Muscle of leg (tissue), 11 donors: ENCODE measurements around the gene C3orf22. TPM values are rescaled to one million over a fixed set of nuclear protein-coding genes. Genes with fewer than 3 reads are reported as not detected.

Source experiments
- DNase-seq: peaks from one replicate; pipeline ENCODE4 v3.0.0; 2013
- H3K27ac ChIP-seq: one replicate; pipeline ENCODE4 v1.5.1; 2013; ENCODE audit warnings: mild to moderate bottlenecking, low read length, control low read depth
- H3K27me3 ChIP-seq: one replicate; pipeline ENCODE4 v1.6.1; 2013; ENCODE audit warnings: low read length; ENCODE audit not compliant: control insufficient read depth, insufficient read depth
- H3K36me3 ChIP-seq: one replicate; pipeline ENCODE4 v1.6.1; 2013; ENCODE audit warnings: low read length; ENCODE audit not compliant: control insufficient read depth, insufficient read depth
- H3K4me1 ChIP-seq: one replicate; pipeline ENCODE4 v1.6.1; 2013; ENCODE audit warnings: low read length; ENCODE audit not compliant: control insufficient read depth, insufficient read depth
- H3K4me3 ChIP-seq: one replicate; pipeline ENCODE4 v1.5.1; 2013; ENCODE audit warnings: low read length, control low read depth
- H3K9me3 ChIP-seq: replicated peaks from 2 replicates; pipeline ENCODE4 v1.6.1; 2013; ENCODE audit warnings: low read depth, low read length; ENCODE audit not compliant: control insufficient read depth
- WGBS: methylation state at CpG from one replicate; pipeline ENCODE4 v1.1.5; 2013; ENCODE audit warnings: missing lambda C conversion rate; ENCODE audit not compliant: insufficient coverage; 5-methylcytosine and 5-hydroxymethylcytosine counted together
- polyA plus RNA-seq, 8 donors: library from polyadenylated mRNA; unstranded; fragments of 120-200 nt; gene quantifications; one replicate each; pipeline versions ENCODE4 v1.2.1 to v1.2.3, GENCODE V29; 2013; ENCODE audit warnings: inconsistent platforms in 1 of 8, low replicate concordance in 1 of 8; ENCODE audit not compliant: insufficient read length in 8 of 8, insufficient read depth in 1 of 8
- total RNA-seq: library from RNA; stranded (reverse); fragments of 120-200 nt; gene quantifications from one replicate; pipeline ENCODE4 v1.2.4, GENCODE V29; 2013

C3orf22 gene
- total and polyA plus RNA-seq, 9 donors: 0.04 to 0.35 TPM; not detected in 7

DNA sequence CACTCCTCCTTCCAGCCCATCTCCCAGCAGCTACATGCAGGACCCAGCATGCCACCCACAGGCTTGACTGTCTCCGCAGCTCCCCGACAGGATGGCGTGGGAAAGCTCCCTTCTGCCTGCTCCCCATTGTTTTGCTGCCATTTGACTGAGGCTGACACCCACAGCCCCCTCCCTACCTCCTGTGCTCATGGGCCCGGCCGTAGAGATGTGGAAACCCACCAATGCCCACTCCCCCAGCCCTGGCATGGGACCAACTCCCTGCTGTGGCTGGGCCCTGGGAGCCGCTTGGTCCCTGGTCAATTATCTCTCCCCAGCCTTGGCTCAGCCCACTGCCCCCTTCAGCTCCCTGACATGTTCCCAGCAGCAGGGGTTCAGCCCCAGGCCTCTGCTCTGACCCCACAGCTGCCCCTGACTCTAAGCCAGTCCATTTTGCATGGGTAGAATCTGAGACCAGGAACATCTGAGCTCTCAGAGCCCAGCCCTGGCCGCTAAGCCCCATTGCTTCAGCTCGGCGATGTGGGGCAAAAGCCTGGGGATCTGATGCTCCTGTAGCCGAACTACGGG lies 8.2 kb downstream of the C3orf22 start:
- Histone ChIP-seq H3K27me3 (peaks cover 11% of the 10 kb centered on the region), H3K4me3 (no peak overlapping the region), H3K9me3 (no peaks in the 10 kb centered on the region), H3K27ac (no peak overlapping the region), H3K4me1 (peaks cover 37% of the 10 kb centered on the region), H3K36me3 (no peaks in the 10 kb centered on the region)
- no peak for DNase-seq
- 80% methylated on average over 10 of the region's 11 CpGs for WGBS

DNA sequence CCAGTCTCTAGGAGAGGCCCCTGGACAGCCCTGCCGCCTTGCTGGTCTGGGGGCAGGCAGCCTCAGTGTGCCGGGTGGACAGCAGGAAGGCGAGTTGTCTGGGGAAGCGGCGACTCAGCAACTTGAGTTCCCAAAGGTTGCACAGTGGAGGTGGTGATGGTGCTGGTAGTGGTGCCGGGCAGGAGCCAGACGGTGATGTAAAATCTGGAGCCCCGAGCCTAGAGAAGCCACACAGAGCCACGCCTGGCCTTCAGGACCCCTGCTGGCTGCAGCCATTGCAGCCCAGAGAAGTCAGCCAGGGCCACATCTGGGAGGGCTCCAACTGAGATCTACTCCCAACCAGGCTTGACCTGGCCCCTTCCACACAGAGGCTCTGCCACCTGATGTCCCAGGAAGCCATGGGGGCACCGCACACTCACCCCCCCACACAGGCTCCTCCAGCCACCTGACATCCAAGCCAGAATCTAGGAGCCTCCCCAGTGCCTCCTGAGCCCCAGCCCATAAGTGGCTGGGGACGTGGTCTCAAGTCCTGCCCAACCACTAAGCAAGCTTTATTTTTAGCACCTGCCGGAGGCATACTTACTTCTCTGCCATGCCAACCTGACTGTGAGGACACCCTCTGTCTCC lies 8.8 kb downstream of the C3orf22 start:
- no peak for DNase-seq
- H3K27ac ChIP-seq: no peak overlapping the region
- peaks cover 37% of the 10 kb centered on the region for H3K4me1 ChIP-seq
- H3K9me3 ChIP-seq: no peaks in the 10 kb centered on the region
- H3K36me3 ChIP-seq: no peaks in the 10 kb centered on the region
- peaks cover 9% of the 10 kb centered on the region for H3K27me3 ChIP-seq
- 73% methylated on average over 12 of the region's 12 CpGs for WGBS
- no peak overlapping the region for H3K4me3 ChIP-seq

- WGBS: 27% methylated on average over 6 of the region's 9 CpGs
- DNase-seq: no peak
- Histone ChIP-seq H3K27me3 (peaks cover 8% of the 10 kb centered on the region), H3K9me3 (no peaks in the 10 kb centered on the region), H3K36me3 (no peaks in the 10 kb centered on the region), H3K27ac (no peak overlapping the region), H3K4me1 (peaks cover 37% of the 10 kb centered on the region), H3K4me3 (no peak overlapping the region)
These were observed 9.9 kb downstream of the C3orf22 start for GRCh38 chr3:126548556-126549466.

DNA sequence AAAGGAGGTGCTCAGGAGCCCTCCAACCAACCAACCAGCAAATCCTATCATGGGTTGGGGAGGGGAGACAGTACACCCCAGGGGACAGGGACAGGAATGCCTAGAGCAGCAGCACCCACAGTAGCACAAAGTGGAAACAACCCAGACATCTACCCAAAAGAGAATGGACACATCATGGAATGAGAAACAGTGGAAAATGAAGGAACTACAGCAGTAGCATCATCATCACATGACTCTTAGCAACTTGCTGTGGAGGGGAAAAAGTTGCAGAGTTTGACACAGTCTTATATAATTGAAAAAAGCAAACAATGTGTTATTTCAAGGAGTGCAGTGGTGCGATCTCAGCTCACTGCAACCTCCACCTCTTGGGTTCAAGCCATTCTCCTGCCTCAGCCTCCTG lies 11.0 kb downstream of the C3orf22 start:
- peaks cover 14% of the 10 kb centered on the region for H3K27me3 ChIP-seq
- no peaks in the 10 kb centered on the region for H3K36me3 ChIP-seq
- DNase-seq: peak; percentile 52
- no peaks in the 10 kb centered on the region for H3K9me3 ChIP-seq
- WGBS: no CpG with 5 or more reads among the region's 1 CpG
- no peak overlapping the region for H3K27ac ChIP-seq
- H3K4me3 ChIP-seq: no peak overlapping the region
- H3K4me1 ChIP-seq: peaks cover 40% of the 10 kb centered on the region

DNA sequence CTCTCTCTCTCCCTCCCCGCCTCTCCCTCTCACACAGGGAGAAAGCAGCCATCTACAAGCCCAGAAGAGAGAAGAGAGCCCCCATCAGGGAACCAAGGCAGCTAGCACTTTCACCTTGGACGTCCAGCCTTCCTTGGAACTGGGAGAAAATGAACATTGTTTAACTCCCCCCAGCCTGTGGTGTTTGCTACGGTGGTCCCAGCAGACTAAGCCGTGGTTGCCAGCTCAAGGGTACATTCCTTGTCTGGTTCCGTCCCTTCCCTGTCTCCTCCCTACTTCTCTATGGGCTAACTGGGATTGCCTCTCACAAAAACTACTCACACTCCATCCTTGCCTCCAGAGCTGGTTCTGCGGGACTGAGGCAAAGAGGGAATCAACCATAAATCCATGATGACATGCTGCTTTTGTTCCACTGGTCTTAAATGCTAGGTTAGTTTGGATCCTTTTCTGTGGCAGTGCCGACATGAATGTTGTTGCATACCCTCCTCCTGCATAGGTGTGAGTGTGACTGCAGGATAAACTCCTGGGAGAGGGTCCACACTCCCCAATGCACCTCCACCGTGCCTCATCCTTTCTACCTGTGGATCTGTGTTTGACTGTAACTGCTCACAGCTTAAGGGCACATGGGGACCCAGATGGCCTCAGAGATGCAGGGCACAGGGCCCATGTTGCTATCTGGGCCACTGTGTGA lies 12.0 kb downstream of the C3orf22 start:
- Histone ChIP-seq H3K27me3 (peaks cover 25% of the 10 kb centered on the region), H3K4me3 (no peak overlapping the region), H3K4me1 (peaks cover 30% of the 10 kb centered on the region), H3K9me3 (no peaks in the 10 kb centered on the region), H3K36me3 (no peaks in the 10 kb centered on the region), H3K27ac (no peak overlapping the region)
- no peak for DNase-seq
- WGBS: 76% methylated on average over 5 of the region's 8 CpGs

DNA sequence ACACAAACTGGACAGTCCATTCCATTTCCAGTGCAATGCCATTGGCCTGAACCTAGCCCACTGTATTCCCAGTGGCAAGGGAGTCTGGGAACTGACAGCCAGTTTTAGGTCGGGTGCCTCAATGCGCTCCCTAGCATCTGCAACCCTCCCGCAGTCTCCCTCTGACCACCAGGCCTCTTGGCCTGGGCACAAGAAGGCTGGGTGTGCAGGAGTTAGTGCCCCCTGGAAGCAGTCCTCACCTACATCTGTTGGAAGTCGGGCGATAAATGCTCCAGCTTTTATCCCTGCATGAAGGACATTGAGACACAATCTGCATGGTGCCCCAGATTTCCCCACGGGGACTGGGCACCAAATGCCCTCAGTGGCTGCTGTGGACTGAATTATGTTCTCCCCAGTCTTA lies 12.7 kb downstream of the C3orf22 start:
- H3K36me3 ChIP-seq: no peaks in the 10 kb centered on the region
- H3K4me3 ChIP-seq: no peak overlapping the region
- H3K4me1 ChIP-seq: peaks cover 28% of the 10 kb centered on the region
- no peak overlapping the region for H3K27ac ChIP-seq
- no peak for DNase-seq
- H3K9me3 ChIP-seq: no peaks in the 10 kb centered on the region
- 92% methylated on average over 5 of the region's 6 CpGs for WGBS
- H3K27me3 ChIP-seq: peaks cover 31% of the 10 kb centered on the region

- peaks cover 36% of the 10 kb centered on the region for H3K27me3 ChIP-seq
These were observed 13.2 kb downstream of the C3orf22 start for GRCh38 chr3:126545544-126545943.

GRCh38 chr3:126544596-126545281 lies 14.0 kb downstream of the C3orf22 start:
- Histone ChIP-seq H3K4me1 (peaks cover 28% of the 10 kb centered on the region), H3K36me3 (no peaks in the 10 kb centered on the region), H3K27ac (no peak overlapping the region), H3K4me3 (no peak overlapping the region), H3K9me3 (no peaks in the 10 kb centered on the region), H3K27me3 (peaks cover 38% of the 10 kb centered on the region)
- DNase-seq: no peak
- 73% methylated on average over 5 of the region's 7 CpGs for WGBS

More at GRCh38 chr3:126545544-126545943, 13.2 kb downstream of the C3orf22 start:
- 52% methylated on average over 5 of the region's 5 CpGs for WGBS
- Histone ChIP-seq H3K9me3 (no peaks in the 10 kb centered on the region), H3K4me1 (peaks cover 28% of the 10 kb centered on the region), H3K36me3 (no peaks in the 10 kb centered on the region), H3K4me3 (no peak overlapping the region), H3K27ac (no peak overlapping the region)
- no peak for DNase-seq

GRCh38 chr3:126543457-126544061 lies 15.2 kb downstream of the C3orf22 start:
- WGBS: 100% methylated on average over 1 of the region's 2 CpGs
- Histone ChIP-seq H3K9me3 (no peaks in the 10 kb centered on the region), H3K4me1 (peaks cover 32% of the 10 kb centered on the region), H3K27me3 (peaks cover 36% of the 10 kb centered on the region), H3K27ac (no peak overlapping the region), H3K36me3 (no peaks in the 10 kb centered on the region), H3K4me3 (no peak overlapping the region)
- no peak for DNase-seq
